ENCODE results near the gene PIGP.

The PIGP gene

GRCh38 chr21:37085726-37086125, 12.9 kb upstream of the PIGP start:
- TF ChIP-seq CTCF (IDR thresholded peaks at IDR 0.05; ENCODE audit: control insufficient read depth, extremely low read depth, insufficient read depth) = no peak
- no peak overlapping the region for H3K4me3 ChIP-seq (ENCODE audit: low read depth, low read length)
- DNase-seq (ENCODE audit: low read depth) = no peak

- H3K4me3 ChIP-seq (ENCODE audit: low read depth, low read length) = peak overlapping the region; percentile 18
- TF ChIP-seq CTCF (IDR thresholded peaks at IDR 0.05; ENCODE audit: control insufficient read depth, extremely low read depth, insufficient read depth) = no peak
- peak; percentile 74 for DNase-seq (ENCODE audit: low read depth)
Measured at GRCh38 chr21:37082856-37083528, 10.1 kb upstream of the PIGP start.

GRCh38 chr21:37082375-37082774, 9.5 kb upstream of the PIGP start:
- no peak for DNase-seq (ENCODE audit: low read depth)
- H3K4me3 ChIP-seq (ENCODE audit: low read depth, low read length) = no peak overlapping the region
- TF ChIP-seq CTCF (IDR thresholded peaks at IDR 0.05; ENCODE audit: control insufficient read depth, extremely low read depth, insufficient read depth) = no peak

GRCh38 chr21:37079211-37079824, 6.4 kb upstream of the PIGP start:
- TF ChIP-seq CTCF (IDR thresholded peaks at IDR 0.05; ENCODE audit: control insufficient read depth, extremely low read depth, insufficient read depth) = no peak
- no peak for DNase-seq (ENCODE audit: low read depth)
- H3K4me3 ChIP-seq (ENCODE audit: low read depth, low read length) = no peak overlapping the region

GRCh38 chr21:37077403-37077802, 4.5 kb upstream of the PIGP start:
- no peak overlapping the region for H3K4me3 ChIP-seq (ENCODE audit: low read depth, low read length)
- no peak for DNase-seq (ENCODE audit: low read depth)
- TF ChIP-seq CTCF (IDR thresholded peaks at IDR 0.05; ENCODE audit: control insufficient read depth, extremely low read depth, insufficient read depth) = no peak

- DNase-seq (ENCODE audit: low read depth) = no peak
- TF ChIP-seq CTCF (IDR thresholded peaks at IDR 0.05; ENCODE audit: control insufficient read depth, extremely low read depth, insufficient read depth) = no peak
- no peak overlapping the region for H3K4me3 ChIP-seq (ENCODE audit: low read depth, low read length)
Measured at GRCh38 chr21:37076087-37076850, 3.4 kb upstream of the PIGP start.
